Coronary artery (tissue), 2 donors: ENCODE results near the gene C1QC.

Experiments
- DNase-seq: peaks from one replicate; pipeline ENCODE4 v3.0.0-alpha.2; 2017; ENCODE audit warnings: low spot score
- H3K27ac ChIP-seq, 2 donors: fragments of 200-600 bp; sonication (generic); one replicate each; pipeline ENCODE4 v1.5.1; 2016 to 2019
- H3K4me3 ChIP-seq: fragments of 200-600 bp; sonication (generic); 2 replicates; pipeline ENCODE4 v1.5.1; 2016; ENCODE audit warnings: mild to moderate bottlenecking, moderate library complexity
- TF ChIP-seq, protein P1 (sequence below): fragments of 200-600 bp; sonication (generic); IDR thresholded peaks from one replicate; pipeline ENCODE4 v1.5.1; 2019; ENCODE audit warnings: antibody characterized with exemption

Gene C1QC

DNA sequence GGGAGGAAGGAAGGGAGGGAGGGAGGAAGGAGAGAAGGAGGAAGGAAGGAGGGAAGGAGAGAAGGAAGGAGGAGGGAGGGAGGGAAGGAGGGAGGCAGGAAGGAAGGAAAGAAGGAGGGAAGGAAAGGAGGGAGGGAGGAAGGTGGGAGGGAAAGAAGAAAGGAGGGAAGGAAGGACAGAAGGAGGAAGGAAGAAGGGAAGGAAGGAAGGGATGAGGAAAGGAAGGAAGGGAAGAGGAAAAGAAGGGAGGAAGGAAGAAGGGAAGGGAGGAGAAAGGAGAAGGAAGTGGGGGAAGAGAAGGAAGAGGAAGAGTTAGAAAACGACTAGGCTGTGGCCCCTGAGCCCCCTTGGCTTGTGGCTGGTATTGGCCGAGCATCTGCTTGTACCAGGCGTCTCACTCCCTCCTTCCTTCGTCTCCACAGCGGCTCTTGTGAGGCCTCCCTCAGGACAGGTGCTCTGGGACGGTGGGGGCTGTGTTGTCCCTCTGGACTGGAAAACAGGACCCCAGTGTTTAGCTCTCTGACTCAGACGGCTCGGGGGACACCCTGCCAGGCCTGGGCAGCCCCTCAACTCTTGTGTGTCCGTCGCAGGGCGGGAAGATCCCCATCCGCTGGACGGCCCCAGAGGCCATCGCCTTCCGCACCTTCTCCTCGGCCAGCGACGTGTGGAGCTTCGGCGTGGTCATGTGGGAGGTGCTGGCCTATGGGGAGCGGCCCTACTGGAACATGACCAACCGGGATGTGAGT is 43.2 kb upstream of the C1QC start:
- TF ChIP-seq, protein P1, sequence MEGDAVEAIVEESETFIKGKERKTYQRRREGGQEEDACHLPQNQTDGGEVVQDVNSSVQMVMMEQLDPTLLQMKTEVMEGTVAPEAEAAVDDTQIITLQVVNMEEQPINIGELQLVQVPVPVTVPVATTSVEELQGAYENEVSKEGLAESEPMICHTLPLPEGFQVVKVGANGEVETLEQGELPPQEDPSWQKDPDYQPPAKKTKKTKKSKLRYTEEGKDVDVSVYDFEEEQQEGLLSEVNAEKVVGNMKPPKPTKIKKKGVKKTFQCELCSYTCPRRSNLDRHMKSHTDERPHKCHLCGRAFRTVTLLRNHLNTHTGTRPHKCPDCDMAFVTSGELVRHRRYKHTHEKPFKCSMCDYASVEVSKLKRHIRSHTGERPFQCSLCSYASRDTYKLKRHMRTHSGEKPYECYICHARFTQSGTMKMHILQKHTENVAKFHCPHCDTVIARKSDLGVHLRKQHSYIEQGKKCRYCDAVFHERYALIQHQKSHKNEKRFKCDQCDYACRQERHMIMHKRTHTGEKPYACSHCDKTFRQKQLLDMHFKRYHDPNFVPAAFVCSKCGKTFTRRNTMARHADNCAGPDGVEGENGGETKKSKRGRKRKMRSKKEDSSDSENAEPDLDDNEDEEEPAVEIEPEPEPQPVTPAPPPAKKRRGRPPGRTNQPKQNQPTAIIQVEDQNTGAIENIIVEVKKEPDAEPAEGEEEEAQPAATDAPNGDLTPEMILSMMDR: no peak
- Histone ChIP-seq H3K27ac (no peak overlapping the region), H3K4me3 (no peak overlapping the region)
- DNase-seq: no peak

DNA sequence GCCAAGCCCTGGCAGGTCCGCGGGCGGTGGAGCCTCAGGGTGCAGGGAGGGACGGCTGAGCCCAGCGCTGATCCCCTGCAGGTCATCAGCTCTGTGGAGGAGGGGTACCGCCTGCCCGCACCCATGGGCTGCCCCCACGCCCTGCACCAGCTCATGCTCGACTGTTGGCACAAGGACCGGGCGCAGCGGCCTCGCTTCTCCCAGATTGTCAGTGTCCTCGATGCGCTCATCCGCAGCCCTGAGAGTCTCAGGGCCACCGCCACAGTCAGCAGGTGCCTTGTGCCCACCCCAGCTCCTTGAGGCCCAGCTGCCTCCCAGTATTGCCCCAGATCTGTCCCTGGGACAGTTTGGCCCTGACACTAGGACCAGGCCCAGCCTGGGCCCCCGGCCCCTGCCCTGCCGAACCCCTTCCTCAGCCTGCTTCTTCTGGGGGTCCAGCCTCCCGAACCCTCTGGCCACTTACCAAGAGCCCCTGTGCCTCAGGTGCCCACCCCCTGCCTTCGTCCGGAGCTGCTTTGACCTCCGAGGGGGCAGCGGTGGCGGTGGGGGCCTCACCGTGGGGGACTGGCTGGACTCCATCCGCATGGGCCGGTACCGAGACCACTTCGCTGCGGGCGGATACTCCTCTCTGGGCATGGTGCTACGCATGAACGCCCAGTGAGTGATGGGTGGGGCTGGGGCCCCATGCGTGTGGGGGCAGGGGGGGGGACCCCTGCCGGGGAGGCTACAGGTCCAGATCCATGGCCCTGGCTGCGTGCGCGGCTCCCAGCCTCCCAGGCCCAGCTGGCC is 42.4 kb upstream of the C1QC start:
- TF ChIP-seq, protein P1: no peak
- H3K27ac ChIP-seq: no peak overlapping the region
- DNase-seq: no peak
- no peak overlapping the region for H3K4me3 ChIP-seq

DNA sequence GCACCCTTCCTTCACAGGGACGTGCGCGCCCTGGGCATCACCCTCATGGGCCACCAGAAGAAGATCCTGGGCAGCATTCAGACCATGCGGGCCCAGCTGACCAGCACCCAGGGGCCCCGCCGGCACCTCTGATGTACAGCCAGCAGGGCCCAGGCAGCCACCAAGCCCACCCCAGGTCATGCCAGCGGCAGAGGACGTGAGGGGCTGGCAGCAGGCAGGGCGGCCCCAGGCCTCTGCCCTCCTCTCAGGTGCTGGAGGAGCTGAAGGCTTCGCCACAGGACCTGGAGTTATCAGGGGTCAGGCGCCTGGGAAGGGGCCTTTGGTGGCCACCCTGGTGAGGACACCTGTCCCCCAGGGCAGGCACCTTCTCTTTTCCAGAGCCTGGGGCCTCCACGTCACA is 41.8 kb upstream of the C1QC start:
- no peak for DNase-seq
- Histone ChIP-seq H3K4me3 (no peak overlapping the region), H3K27ac (no peak overlapping the region)
- TF ChIP-seq, protein P1: no peak

DNA sequence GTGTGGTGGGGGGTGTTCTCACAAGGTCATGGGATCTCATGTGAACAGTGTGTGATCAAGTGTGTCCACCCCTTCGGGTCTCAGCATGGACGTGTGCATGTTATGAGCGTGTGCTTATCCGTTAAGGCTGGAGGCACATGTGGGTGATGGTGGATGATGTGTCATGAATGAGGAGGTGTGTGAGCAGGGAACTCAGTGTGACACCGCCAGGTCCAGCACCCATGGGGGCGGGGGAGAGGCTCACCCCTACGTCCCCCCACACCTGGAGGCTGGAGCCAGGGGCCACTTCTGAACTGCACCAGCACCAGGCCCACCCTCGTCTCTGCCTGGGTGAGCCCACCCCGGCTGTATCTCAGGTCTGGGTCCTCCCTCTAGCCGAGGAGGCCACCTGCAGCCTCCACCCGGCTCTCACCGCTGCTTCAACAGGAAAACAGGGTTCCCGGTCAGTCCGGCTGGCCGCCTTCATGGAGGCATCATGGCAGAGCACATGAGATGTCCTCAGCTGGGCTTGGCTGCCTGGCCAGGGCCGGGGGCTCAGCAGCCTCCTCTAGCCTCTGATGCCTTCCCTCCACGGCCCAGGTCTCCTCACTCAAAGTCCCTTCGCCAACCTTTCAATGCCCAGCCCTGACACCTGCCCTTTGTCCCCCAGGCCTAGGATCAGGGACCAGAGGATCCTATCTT is 41.2 kb upstream of the C1QC start:
- TF ChIP-seq, protein P1: no peak
- no peak for DNase-seq

DNA sequence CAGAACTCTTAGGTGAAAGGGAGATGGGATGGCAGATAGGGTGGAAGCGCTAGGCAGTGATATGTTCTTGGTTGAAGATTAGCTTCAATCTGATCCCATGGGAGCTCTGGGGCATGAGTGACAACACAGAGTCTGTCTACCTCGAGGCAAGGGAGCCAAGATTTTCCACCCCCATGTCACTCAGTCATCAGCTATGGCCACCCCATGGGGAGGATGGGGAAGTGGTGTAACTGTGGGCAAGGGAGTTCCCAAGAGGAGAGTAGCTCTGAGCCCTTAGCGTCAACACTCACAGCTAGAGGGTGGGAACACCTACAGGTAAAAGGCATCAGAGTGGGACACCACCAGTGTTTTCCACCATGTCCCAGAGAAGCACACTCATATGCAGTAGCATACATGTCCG is 37.3 kb upstream of the C1QC start:
- no peak overlapping the region for H3K4me3 ChIP-seq
- TF ChIP-seq, protein P1: no peak

More for the DNA sequence above, 41.2 kb upstream of the C1QC start:
- Histone ChIP-seq H3K27ac (no peak overlapping the region), H3K4me3 (no peak overlapping the region)

DNA sequence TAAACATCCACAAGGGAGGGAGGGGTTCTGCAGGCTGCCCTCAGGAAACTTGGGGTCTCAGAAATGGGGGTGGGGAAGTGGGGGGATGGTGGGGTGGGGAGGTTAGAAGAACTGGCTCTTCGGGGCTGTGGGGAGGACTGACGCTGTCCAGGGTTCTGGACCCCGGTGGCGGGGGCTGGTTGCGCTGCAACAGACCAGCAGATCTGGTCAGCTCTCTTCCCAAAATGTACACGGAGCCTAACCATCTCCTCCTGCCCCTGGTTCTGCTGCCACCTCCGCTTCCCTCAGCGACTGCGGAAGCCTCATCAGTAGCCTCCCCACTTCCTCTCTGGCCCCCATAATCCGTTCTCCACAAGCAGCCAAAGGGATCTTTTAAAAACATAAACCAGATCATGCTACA is 36.3 kb upstream of the C1QC start:
- Histone ChIP-seq H3K27ac (no peak overlapping the region), H3K4me3 (no peak overlapping the region)
- TF ChIP-seq, protein P1: no peak
- DNase-seq: no peak

More for the DNA sequence above, 37.3 kb upstream of the C1QC start:
- H3K27ac ChIP-seq: no peak overlapping the region
- DNase-seq: no peak
